ENCODE measurements around the gene ADAMTS16.

ADAMTS16 gene

GRCh38 chr5:5317976-5318375 lies 177.8 kb downstream of the ADAMTS16 start:
- no peak for DNase-seq

DNA sequence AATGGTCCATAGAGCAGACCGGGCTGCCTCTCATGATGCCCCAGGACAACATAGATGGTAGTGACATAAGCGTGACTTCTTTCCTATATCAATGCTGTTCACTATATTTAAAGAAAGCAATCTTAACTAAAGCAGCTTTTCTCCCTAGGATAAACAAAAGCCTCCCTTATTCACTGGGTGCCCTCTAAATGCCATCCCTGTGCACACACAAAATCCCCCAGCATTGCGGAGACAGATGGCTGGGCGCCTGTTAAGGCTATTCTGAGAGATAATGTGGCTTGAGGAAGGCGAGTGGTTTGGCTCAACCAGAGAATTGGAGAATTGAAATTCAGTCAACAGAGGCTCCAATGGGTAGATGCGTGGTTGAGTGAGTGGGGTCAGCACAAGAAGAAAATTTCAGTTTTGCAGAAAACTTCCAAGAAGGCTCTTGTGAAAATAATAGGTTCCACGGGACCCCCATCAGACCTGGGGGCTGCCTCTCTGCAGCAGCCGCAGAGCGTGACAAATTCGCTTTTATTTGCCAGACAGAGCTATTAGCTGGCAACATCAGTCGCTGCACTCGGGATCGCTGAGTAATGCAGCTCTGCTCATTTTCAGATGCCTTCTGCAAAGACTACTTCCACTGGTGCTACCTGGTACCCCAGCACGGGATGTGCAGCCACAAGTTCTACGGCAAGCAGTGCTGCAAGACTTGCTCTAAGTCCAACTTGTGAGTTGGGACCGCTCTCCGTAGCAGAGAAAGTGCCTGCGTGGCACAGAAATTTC lies 178.5 kb downstream of the ADAMTS16 start:
- DNase-seq: no peak

- DNase-seq: no peak
Observed at GRCh38 chr5:5320062-5320805, 180.1 kb downstream of the ADAMTS16 start.

GRCh38 chr5:5321137-5321536 lies 181.0 kb downstream of the ADAMTS16 start:
- no peak for DNase-seq

- DNase-seq: no peak
Observed at GRCh38 chr5:5323551-5323950, 183.4 kb downstream of the ADAMTS16 start.

- no peak for DNase-seq
Observed at GRCh38 chr5:5326115-5326758, 186.1 kb downstream of the ADAMTS16 start.

DNA sequence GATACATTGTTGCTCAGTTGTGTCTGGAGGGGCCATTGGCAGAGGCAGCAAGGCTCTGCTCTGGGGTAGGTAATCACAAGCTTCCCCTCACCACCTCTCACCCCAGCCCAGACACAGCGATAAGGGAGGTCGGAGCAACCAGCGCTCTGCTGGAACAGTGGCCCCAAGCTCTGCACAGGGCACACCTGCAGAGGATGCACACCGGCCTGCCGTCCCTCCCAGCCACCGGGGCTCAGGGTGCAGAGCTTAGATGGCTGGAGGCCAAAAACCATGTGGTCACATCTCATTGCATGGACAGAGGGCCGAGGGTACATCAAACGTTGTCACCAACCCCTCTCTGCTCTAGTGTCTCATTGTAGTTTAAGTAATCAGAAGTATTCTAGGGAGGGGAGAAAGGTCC lies 187.0 kb downstream of the ADAMTS16 start:
- no peak for DNase-seq

- no peak for DNase-seq
Observed at GRCh38 chr5:5330728-5331452, 190.8 kb downstream of the ADAMTS16 start.

- no peak for DNase-seq
Observed at GRCh38 chr5:5331848-5332247, 191.7 kb downstream of the ADAMTS16 start.

DNA sequence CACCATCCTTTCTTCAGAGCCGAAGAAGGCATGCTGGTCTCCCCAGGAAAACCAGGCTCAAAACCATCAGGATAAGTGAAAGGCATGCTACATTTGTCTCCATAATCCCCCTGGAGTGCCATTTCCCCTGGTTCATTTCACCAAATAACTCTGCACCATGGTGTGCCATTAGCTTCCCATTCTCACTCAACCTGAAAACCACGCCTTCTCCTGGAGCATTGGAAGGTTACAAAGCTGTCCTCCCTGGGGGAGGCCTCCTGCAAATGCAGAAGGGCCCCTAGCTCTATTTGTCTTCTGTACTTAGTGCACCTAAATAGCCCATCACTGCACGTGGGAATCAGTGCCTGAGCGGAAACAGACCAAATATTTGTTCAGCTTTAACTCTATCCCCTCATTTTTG lies 192.2 kb downstream of the ADAMTS16 start:
- DNase-seq: no peak

GRCh38 chr5:5335107-5335506 lies 195.0 kb downstream of the ADAMTS16 start:
- DNase-seq: no peak

- no peak for DNase-seq
Observed at GRCh38 chr5:5335700-5336264, 195.7 kb downstream of the ADAMTS16 start.

DNA sequence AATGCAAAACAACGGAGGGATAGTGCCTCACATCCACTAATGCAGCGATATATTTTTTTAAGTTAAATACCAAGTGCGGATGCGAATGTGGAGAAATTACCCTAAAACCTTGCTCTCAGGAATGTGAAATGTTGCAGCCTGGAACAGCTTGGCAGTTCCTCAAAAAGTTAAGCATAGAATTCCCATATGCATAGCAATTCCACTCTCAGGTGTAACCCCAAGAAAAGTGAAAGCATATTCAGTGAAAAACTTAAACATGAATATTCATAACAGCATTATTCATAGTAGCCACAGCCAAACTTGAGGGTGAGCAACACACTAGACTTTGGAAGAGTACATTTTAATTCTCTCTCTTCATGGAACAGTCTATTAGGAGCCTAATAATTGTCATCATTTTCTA lies 199.1 kb downstream of the ADAMTS16 start:
- DNase-seq: no peak

- DNase-seq: no peak
Observed at GRCh38 chr5:5340206-5340729, 200.1 kb downstream of the ADAMTS16 start.

- DNase-seq: no peak
Observed at GRCh38 chr5:5341531-5342292, 201.6 kb downstream of the ADAMTS16 start.

DNA sequence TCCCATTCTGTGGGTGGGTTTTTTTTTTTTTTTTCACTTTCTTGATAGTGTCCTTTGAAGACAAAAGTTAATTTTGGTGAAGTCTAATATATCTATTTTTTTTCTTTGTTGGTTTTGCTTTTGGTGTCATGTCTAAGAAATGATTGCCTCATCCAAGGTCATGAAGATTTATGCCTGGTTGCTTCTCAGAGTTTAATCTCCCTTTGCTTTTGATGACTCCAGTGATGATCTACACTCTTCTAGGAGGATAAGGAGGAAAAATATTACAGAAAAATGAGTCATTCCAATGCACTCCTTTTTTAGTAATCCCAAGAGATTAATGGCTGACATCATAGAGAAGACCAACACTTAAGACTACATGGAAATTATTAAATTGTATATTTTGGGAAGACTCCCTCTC lies 202.7 kb downstream of the ADAMTS16 start:
- no peak for DNase-seq

DNA sequence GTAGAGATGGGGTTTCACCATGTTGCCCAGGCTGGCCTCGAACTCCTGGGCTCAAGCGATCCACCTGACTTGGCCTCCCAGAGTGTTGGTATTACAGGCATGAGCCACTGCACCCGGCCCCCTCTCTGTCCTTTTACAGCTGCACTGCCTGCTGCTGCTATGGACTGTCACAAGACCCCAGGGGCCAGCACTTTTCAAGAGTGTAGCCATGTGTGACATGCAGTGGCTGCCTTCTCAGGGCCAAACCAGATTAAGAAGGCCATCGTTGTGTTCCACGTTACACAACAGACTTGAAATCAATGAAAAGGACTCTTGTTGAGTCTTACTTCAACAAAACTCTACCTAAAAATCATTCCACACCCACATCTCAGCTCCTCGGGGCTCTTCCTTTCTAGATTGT lies 203.4 kb downstream of the ADAMTS16 start:
- DNase-seq: no peak

DNA sequence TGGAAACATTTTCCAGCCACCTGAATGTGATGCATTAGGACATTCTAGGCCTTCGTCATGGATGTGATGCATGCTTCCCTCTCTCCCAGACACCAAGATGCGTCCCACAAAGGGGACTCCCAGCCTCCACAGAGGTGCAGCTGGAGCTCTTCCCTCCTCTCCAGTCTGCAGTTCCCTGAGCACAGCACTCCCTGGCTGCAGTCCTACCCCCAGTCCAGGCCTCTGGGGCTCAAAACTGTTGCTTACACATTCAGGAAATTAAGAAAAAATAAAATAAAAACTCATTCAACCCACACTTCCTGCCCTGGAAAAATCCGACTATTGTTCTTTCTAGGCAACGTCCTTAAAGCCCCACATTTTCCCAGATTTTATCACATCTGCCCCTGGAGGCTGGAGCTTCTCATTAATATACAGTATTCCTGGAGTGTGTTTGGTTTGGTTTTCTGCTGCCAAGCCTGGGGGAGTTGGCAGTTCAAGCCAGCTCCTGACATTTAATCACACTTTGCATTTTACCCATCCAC lies 204.0 kb downstream of the ADAMTS16 start:
- no peak for DNase-seq

DNA sequence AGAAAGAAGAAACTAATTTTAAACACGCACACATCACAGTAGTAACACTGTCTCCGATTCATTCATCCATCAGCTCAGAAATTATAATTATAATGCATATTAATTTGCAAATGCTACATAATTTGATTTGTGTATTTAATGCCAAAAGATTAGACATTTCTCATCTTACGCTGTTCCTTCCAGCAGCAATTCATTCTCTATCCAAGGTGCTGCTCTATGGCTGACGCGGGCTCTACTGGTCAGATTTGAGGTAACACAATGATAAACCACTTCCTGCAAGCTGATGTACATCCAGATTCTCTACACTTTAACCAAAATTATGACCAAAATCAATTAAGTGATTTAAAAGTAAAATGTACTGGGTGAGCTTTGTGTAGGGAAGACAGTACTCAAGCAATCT lies 204.5 kb downstream of the ADAMTS16 start:
- DNase-seq: no peak

DNA sequence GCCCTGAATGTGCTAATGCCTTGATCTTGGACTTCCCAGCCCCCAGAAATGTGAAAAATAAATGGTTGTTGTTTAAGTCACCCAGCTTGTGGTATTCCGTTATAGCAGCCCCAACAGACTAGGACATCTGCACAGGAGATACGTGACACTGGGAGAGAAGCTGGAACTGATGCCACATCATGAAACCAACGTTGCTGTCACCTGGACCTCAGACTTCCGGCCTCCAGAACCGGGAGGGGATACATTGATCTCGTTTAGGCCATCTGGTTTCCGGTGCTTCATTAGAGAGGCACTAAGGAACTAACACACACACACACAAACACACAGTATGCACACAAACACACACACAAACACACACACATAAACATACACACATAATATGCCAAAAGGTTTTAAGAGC lies 207.3 kb downstream of the ADAMTS16 start:
- DNase-seq: no peak

DNA sequence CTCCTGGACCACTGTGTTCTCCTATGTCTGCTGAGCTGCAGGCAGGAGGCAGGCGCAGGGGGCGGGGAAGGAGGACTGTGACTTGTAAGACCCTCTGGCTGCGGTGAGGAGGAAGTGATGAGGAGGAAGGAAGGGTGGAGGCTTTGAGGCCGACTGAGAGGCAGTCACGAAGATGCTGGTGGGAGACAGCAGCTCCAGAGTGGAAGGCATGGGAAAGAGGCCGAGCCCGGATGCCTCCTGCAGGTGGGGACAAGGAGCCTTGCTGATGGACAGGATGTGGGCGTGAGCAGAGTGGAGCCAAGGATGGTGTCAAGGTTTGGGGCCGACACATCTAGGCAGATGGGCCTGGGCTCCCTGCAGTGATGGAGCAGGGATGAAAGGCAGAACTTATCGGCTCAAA lies 208.0 kb downstream of the ADAMTS16 start:
- no peak for DNase-seq

DNA sequence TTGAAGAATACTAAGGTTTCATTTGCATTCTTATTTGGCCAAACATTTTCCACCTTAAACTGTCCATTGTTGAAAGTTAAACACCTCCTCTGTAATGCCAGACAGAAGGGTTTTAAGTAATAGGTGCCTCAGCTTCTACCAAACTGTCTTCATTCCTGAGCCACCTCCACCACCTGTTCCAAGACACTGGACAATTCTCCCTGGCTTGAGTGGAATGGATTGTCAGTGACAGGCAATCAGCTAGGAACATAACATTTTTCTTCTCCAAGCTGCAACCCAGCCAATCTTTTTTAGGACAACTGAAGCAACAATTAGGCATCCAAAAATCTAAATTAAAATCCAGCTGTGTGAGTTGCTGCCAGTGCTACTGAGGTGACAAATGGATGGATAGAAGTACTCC lies 208.4 kb downstream of the ADAMTS16 start:
- DNase-seq: no peak
